Chondrocyte (in vitro differentiated cells): ENCODE data around the gene PIGT. TPM values are rescaled to one million over a fixed set of nuclear protein-coding genes. Genes with fewer than 3 reads are reported as not detected.
A peak's percentile ranks its signal among the peaks of the same experiment; 100 is the strongest.

Experiments
- DNase-seq: peaks from one replicate; pipeline ENCODE4 v3.0.0; 2021; ENCODE audit warnings: mixed read lengths, low spot score
- H3K27ac Mint-ChIP-seq: one replicate; pipeline ENCODE4 v1.8.0; 2021; ENCODE audit warnings: mild to moderate bottlenecking, moderate library complexity, mixed read lengths; ENCODE audit not compliant: unreplicated experiment
- H3K27me3 Mint-ChIP-seq: 2 replicates; pipeline ENCODE4 v1.8.0; 2021; ENCODE audit warnings: low read depth, mixed read lengths
- H3K36me3 Mint-ChIP-seq: 2 replicates; pipeline ENCODE4 v1.8.0; 2021; ENCODE audit warnings: low read depth, mixed read lengths
- H3K4me1 Mint-ChIP-seq: 2 replicates; pipeline ENCODE4 v1.8.0; 2021; ENCODE audit warnings: low read depth, mild to moderate bottlenecking, mixed read lengths
- H3K4me3 Mint-ChIP-seq: one replicate; pipeline ENCODE4 v1.8.0; 2021; ENCODE audit warnings: mild to moderate bottlenecking, moderate library complexity, mixed read lengths; ENCODE audit not compliant: unreplicated experiment
- H3K9me3 Mint-ChIP-seq: 2 replicates; pipeline ENCODE4 v1.8.0; 2021; ENCODE audit warnings: low read depth, mixed read lengths
- total RNA-seq: library from RNA; stranded (reverse); gene quantifications from 3 replicates; pipeline ENCODE4 v1.2.1, GENCODE V29; 2021
- TF ChIP-seq, protein P1 (sequence below): fragments of 200-600 bp; sonication (generic); IDR thresholded peaks from 2 replicates; pipeline ENCODE4 v1.5.0; 2021; ENCODE audit warnings: antibody characterized with exemption, mild to moderate bottlenecking, moderate library complexity

The PIGT gene
- total RNA-seq, 1 donor from 2014 or later = 105 TPM

DNA sequence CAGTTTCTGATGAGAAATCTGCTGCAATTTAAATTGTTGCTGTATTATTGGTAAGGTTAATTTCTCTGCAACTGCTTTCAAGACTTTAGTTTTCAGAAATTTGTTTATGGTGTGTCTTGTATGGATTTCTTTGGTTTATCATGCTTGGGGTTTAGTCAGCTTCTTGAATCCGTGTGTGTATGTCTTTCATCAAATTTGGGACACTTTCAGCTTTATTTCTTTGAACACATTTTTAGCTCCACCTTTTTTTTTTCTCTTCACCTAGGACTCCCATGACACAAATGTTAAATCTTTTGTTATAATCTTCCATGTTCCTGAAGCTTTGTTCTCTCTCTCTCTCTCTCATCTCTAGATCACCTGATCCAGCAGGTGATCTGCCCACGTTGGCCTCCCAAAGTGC, 24.4 kb upstream of the PIGT start:
- H3K27me3 Mint-ChIP-seq = no peaks in the 10 kb centered on the region
- H3K36me3 Mint-ChIP-seq = no peaks in the 10 kb centered on the region
- no peak for DNase-seq
- H3K27ac Mint-ChIP-seq = no peak overlapping the region
- H3K4me3 Mint-ChIP-seq = no peak overlapping the region
- TF ChIP-seq, protein P1, sequence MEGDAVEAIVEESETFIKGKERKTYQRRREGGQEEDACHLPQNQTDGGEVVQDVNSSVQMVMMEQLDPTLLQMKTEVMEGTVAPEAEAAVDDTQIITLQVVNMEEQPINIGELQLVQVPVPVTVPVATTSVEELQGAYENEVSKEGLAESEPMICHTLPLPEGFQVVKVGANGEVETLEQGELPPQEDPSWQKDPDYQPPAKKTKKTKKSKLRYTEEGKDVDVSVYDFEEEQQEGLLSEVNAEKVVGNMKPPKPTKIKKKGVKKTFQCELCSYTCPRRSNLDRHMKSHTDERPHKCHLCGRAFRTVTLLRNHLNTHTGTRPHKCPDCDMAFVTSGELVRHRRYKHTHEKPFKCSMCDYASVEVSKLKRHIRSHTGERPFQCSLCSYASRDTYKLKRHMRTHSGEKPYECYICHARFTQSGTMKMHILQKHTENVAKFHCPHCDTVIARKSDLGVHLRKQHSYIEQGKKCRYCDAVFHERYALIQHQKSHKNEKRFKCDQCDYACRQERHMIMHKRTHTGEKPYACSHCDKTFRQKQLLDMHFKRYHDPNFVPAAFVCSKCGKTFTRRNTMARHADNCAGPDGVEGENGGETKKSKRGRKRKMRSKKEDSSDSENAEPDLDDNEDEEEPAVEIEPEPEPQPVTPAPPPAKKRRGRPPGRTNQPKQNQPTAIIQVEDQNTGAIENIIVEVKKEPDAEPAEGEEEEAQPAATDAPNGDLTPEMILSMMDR = no peak
- H3K4me1 Mint-ChIP-seq = peaks cover 4% of the 10 kb centered on the region
- peaks cover 11% of the 10 kb centered on the region for H3K9me3 Mint-ChIP-seq

DNA sequence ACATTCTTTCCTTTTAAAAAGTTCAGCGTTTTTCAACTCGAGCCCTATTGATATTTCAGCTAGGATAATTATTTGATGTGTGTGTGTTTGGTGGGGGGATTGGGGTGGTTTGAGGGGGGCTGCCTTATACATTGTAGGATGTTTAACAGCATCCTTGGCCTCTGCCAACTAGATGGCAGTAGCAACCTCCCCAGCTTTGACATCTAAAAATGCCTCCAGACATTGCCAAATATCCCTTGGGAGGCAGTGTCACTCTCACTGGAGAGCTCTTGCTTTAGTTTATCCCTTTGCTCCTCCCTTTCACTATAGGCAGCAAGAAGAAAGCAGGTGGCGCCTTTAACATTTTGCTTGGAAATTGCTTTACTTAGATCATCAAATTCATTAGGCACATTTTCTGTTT, 23.2 kb upstream of the PIGT start:
- Mint-ChIP-seq H3K36me3 (no peaks in the 10 kb centered on the region), H3K27me3 (no peaks in the 10 kb centered on the region), H3K4me1 (peaks cover 4% of the 10 kb centered on the region), H3K9me3 (peaks cover 1% of the 10 kb centered on the region), H3K27ac (no peak overlapping the region), H3K4me3 (no peak overlapping the region)
- TF ChIP-seq, protein P1 = peak; percentile 51
- DNase-seq = no peak

DNA sequence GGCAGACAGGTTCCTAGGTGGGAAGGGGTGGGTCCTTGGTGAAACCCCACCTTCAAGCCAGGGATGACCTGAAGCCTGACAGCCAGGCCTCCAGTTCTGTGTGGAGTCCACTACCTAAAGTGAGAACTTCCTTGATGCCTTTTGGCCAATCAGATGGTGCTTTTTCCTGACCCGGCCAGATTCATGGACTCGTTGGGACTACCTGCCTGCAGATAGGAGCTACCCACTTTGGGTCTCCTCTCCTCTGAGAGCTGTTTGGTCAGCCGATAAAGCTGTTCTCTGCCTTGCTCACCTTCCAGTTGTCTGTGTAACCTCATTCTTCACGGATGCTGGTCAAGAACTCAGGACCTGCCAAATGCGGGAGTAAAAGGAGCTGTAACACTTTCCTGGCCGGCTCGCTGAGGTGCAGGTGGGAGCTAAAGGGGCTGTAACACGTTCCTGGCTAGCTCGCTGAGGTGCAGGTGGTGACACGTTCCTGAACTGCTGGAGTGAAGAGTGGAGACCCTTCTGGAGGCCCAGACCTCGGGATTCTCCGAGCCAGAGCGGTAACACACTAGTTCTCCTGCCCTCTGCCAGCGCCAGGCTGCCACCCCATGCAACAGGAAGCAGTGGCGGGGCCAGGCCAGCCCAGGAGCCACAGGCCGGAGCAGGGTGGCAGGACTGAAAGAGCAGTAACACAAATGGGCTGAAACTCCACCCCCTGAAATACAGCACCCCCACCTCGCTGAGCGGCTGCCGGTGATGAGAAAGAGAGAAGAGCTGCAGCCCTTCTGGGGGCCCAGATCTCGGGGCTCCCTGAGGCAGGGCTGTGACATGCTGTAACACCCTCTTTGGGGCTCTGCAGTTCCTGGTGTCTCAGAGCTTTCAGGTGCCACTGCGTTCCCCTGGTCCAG, 21.5 kb upstream of the PIGT start:
- Mint-ChIP-seq H3K36me3 (no peaks in the 10 kb centered on the region), H3K27ac (no peak overlapping the region), H3K4me1 (peaks cover 4% of the 10 kb centered on the region), H3K27me3 (no peaks in the 10 kb centered on the region), H3K4me3 (no peak overlapping the region), H3K9me3 (peaks cover 9% of the 10 kb centered on the region)
- DNase-seq = no peak
- TF ChIP-seq, protein P1 = no peak

DNA sequence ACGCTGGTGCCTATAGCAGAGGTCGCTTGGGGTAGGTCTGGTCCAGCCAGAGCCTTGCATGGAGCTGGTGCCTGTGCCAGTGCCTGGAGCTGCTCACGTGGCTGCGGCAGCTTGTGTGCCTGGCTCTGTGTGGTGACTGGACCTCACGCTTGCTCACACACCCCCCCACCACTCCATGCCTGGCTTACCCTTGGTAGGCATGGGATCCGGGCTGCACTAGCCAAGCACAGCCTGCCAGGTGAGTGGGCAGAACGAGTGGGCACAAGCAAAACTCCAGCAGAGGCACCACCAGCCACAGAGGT, 20.9 kb upstream of the PIGT start:
- Mint-ChIP-seq H3K36me3 (peaks cover 2% of the 10 kb centered on the region), H3K27ac (no peak overlapping the region), H3K27me3 (no peaks in the 10 kb centered on the region), H3K4me1 (peaks cover 4% of the 10 kb centered on the region), H3K4me3 (no peak overlapping the region), H3K9me3 (peaks cover 15% of the 10 kb centered on the region)
- TF ChIP-seq, protein P1 = no peak
- DNase-seq = no peak

DNA sequence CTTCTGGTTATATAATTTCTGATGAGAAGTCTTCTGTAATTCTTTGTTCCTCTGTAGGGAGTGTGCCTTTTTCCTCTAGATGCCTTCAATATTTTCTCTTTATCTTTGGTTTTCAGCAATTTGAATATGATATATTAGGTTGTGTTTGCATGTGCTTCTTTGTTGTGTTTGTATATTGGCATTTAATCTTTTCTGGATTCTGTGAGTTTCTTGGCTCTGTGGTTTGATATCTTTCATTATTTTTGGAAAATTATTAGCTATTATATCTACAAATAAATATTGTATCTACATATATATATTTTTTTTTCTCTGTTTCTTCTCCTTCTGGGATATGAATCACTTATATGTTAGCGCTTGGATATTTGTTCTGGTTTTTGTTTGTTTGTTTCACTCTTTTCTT, 16.9 kb upstream of the PIGT start:
- Mint-ChIP-seq H3K4me1 (no peaks in the 10 kb centered on the region), H3K4me3 (no peak overlapping the region), H3K9me3 (peaks cover 16% of the 10 kb centered on the region), H3K27me3 (no peaks in the 10 kb centered on the region), H3K36me3 (peaks cover 5% of the 10 kb centered on the region), H3K27ac (no peak overlapping the region)
- TF ChIP-seq, protein P1 = no peak
- no peak for DNase-seq
